ENCODE measurements around the gene CCNL2. TPM values are rescaled to one million over a fixed set of nuclear protein-coding genes. Genes with fewer than 3 reads are reported as not detected.
"Not testable (repeated sequence)": the region's sequence is repeated elsewhere in the genome, so short reads cannot be mapped to it uniquely, and the experiment has no call there.

The CCNL2 gene
- polyA plus RNA-seq, 2 of the 4 experiments (the other 2 are of a cell fraction): 85.5 to 111 TPM

GRCh38 chr1:1418464-1419362, 19.6 kb upstream of the CCNL2 start:
- CTCF ChIA-PET: no interaction called here
- no peak overlapping the region for H3K4me2 ChIP-seq
- H3K4me3 ChIP-seq: no peak overlapping the region
- peak; percentile 18 to 25; a peak in 2 of 6 replicates for ATAC-seq
- FAIRE-seq: no peak
- POLR2A ChIA-PET: no interaction called here
- WGBS (ENCODE audit: missing lambda C conversion rate): 89% methylated on average over 15 of the region's 26 CpGs
- H3K9me3 ChIP-seq: no peaks in the 10 kb centered on the region
- no peak for TF ChIP-seq BCL3 (IDR thresholded peaks at IDR 0.05)
- no peak for TF ChIP-seq SMC3 (IDR thresholded peaks at IDR 0.05)
- H3K4me1 ChIP-seq: 0 out of 3 replicates have a peak, but pooled peaks cover 3% of the 10 kb centered on the region
- no peak overlapping the region for H3K27ac ChIP-seq
- no peak for DNase-seq (ENCODE audit: low read depth in 1 of 2, low spot score in 1 of 2)

- H3K9me3 ChIP-seq; H3K4me2 ChIP-seq; H3K27ac ChIP-seq; ATAC-seq; POLR2A ChIA-PET; CTCF ChIA-PET; H3K4me3 ChIP-seq; H3K4me1 ChIP-seq; DNase-seq (ENCODE audit: low read depth in 1 of 2, low spot score in 1 of 2); FAIRE-seq: not testable (repeated sequence)
- 83% methylated on average over 25 of the region's 25 CpGs for WGBS (ENCODE audit: missing lambda C conversion rate)
These were observed 18.8 kb upstream of the CCNL2 start for GRCh38 chr1:1417825-1418463.

- CTCF ChIA-PET; DNase-seq (ENCODE audit: low read depth in 1 of 2, low spot score in 1 of 2); H3K4me3 ChIP-seq; POLR2A ChIA-PET; H3K27ac ChIP-seq; H3K4me2 ChIP-seq; H3K4me1 ChIP-seq; ATAC-seq; H3K9me3 ChIP-seq; FAIRE-seq: not testable (repeated sequence)
- WGBS (ENCODE audit: missing lambda C conversion rate): 80% methylated on average over 5 of the region's 5 CpGs
These were observed 18.3 kb upstream of the CCNL2 start for GRCh38 chr1:1417396-1417795.

- Histone ChIP-seq H3K4me3 (no peak overlapping the region), H3K27ac (no peak overlapping the region), H3K4me1 (no peaks in the 10 kb centered on the region), H3K4me2 (no peak overlapping the region), H3K9me3 (no peaks in the 10 kb centered on the region)
- FAIRE-seq (no peak), DNase-seq (ENCODE audit: low read depth in 1 of 2, low spot score in 1 of 2) (no peak), ATAC-seq (no peak)
- TF ChIP-seq CHD2 (IDR thresholded peaks at IDR 0.05; ENCODE audit: low read length, partially characterized antibody) (no peak), CBX2 (IDR thresholded peaks at IDR 0.05; ENCODE audit: borderline replicate concordance, low read depth) (no peak), ZNF302 (CRISPR knock-in tag; IDR thresholded peaks at IDR 0.05) (no peak), REST (IDR thresholded peaks at IDR 0.05) (no peak), CBX8 (IDR thresholded peaks at IDR 0.05) (no peak), USF2 (IDR thresholded peaks at IDR 0.05) (no peak), KDM5A (IDR thresholded peaks at IDR 0.05) (no peak), BCL3 (IDR thresholded peaks at IDR 0.05) (no peak), NFE2L2 (conservative IDR thresholded peaks at IDR 0.05; ENCODE audit: low read length) (no peak), TFCP2L1 (CRISPR knock-in tag; IDR thresholded peaks at IDR 0.05) (no peak), SREBF2 (IDR thresholded peaks at IDR 0.05) (no peak), GATA3 (IDR thresholded peaks at IDR 0.05; ENCODE audit: borderline replicate concordance) (no peak), SMC3 (IDR thresholded peaks at IDR 0.05) (no peak), HES2 (IDR thresholded peaks at IDR 0.05) (no peak), PHF8 (IDR thresholded peaks at IDR 0.05; ENCODE audit: borderline replicate concordance, low read depth) (no peak)
- 76% methylated on average over 12 of the region's 13 CpGs for WGBS (ENCODE audit: missing lambda C conversion rate)
- CTCF ChIA-PET: interaction anchor here (1.0 to 2.8 kb wide), 5 partner anchors 9 to 89 kb away, joined by 4 to 11 read pairs (median 6); no protein-coding TSS in a partner anchor
- POLR2A ChIA-PET: no interaction called here
These were observed 16.6 kb upstream of the CCNL2 start for GRCh38 chr1:1415751-1416150.

- H3K9me3 ChIP-seq; H3K27ac ChIP-seq; POLR2A ChIA-PET; H3K4me3 ChIP-seq; FAIRE-seq; DNase-seq (ENCODE audit: low read depth in 1 of 2, low spot score in 1 of 2); H3K4me2 ChIP-seq; ATAC-seq: not testable (repeated sequence)
- WGBS (ENCODE audit: missing lambda C conversion rate): 89% methylated on average over 11 of the region's 11 CpGs
- CTCF ChIA-PET: interaction anchor here (1.7 to 1.8 kb wide), 2 partner anchors 28 to 93 kb away, joined by 5 to 7 read pairs; no protein-coding TSS in a partner anchor
- peaks cover 14% of the 10 kb centered on the region for H3K4me1 ChIP-seq
These were observed 13.3 kb upstream of the CCNL2 start for GRCh38 chr1:1412311-1412902.
